Ishikawa (cell line): ENCODE results near the gene CCDC88A.

Source experiments
- CEBPB ChIP-seq: IDR thresholded peaks from 2 replicates; pipeline ENCODE4 v1.6.1; 2012
- CREB1 ChIP-seq: IDR thresholded peaks from 2 replicates; pipeline ENCODE4 v1.6.1; 2012; ENCODE audit warnings: low read depth
- EGR1 ChIP-seq: IDR thresholded peaks from 2 replicates; pipeline ENCODE4 v1.6.1; 2012
- EP300 ChIP-seq: IDR thresholded peaks from 2 replicates; pipeline ENCODE4 v1.6.1; 2012; ENCODE audit warnings: borderline replicate concordance
- FOXM1 ChIP-seq: IDR thresholded peaks from 2 replicates; pipeline ENCODE4 v1.6.1; 2012; ENCODE audit warnings: low read depth, borderline replicate concordance
- NFIC ChIP-seq: IDR thresholded peaks from 2 replicates; pipeline ENCODE4 v1.6.1; 2012
- RAD21 ChIP-seq: IDR thresholded peaks from 2 replicates; pipeline ENCODE4 v1.6.1; 2012; ENCODE audit warnings: low read depth
- TAF1 ChIP-seq: IDR thresholded peaks from 2 replicates; pipeline ENCODE4 v1.6.1; 2012; ENCODE audit warnings: low read depth, mild to moderate bottlenecking
- TCF12 ChIP-seq: IDR thresholded peaks from 2 replicates; pipeline ENCODE4 v1.6.1; 2012; ENCODE audit warnings: low read depth
- TEAD4 ChIP-seq: IDR thresholded peaks from 2 replicates; pipeline ENCODE4 v1.6.1; 2012
- YY1 ChIP-seq: IDR thresholded peaks from 2 replicates; pipeline ENCODE4 v1.6.1; 2012; ENCODE audit warnings: low read depth
- ZBTB7A ChIP-seq: IDR thresholded peaks from 2 replicates; pipeline ENCODE4 v1.6.1; 2012; ENCODE audit warnings: low read depth
- TF ChIP-seq, protein P1 (sequence below): IDR thresholded peaks from 2 replicates; pipeline ENCODE4 v1.6.1; 2012; ENCODE audit warnings: low read depth, mild to moderate bottlenecking
- TF ChIP-seq, protein P2 (sequence below): IDR thresholded peaks from 2 replicates; pipeline ENCODE4 v1.6.1; 2012
- TF ChIP-seq, protein P3 (sequence below): IDR thresholded peaks from 2 replicates; pipeline ENCODE4 v1.6.1; 2012

The CCDC88A gene

DNA sequence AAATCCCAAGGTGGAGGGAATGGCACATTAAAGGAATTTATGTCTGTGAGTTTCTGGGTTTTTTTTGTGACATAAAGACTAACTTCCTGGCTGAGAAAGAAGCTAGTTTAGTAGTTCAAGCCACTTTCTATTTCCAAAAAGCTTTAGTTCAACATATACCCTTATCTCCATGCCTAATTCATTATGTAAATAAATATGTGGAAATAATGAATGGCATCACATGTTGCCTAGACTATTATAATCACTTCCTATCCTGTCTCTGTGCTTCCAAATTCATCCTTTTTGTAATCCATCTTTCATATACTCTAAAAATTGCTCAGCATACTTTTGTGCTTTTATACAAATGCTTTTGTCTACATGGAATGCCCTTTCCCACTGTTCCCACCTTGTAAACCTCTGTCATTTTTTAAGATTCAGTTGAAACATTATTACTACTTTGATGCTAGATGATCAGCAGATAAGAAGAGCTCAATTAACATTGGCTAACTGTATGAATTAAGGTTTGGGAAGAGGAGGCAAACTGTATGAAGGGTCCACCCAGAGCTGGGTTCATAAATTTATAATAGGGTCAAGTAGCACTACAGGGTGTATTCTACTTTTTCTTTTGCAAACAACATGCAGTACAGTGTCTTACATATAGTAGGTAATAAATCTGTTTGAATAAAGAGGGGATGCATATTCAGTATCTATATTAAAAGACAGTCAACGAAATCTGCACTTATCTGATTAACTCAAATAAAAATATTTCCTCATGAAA is 88.9 kb downstream of the CCDC88A start:
- no peak for TF ChIP-seq TEAD4
- no peak for TF ChIP-seq RAD21
- no peak for TF ChIP-seq NFIC
- TF ChIP-seq TAF1, result no peak
- no peak for TF ChIP-seq YY1
- TF ChIP-seq, protein P1, sequence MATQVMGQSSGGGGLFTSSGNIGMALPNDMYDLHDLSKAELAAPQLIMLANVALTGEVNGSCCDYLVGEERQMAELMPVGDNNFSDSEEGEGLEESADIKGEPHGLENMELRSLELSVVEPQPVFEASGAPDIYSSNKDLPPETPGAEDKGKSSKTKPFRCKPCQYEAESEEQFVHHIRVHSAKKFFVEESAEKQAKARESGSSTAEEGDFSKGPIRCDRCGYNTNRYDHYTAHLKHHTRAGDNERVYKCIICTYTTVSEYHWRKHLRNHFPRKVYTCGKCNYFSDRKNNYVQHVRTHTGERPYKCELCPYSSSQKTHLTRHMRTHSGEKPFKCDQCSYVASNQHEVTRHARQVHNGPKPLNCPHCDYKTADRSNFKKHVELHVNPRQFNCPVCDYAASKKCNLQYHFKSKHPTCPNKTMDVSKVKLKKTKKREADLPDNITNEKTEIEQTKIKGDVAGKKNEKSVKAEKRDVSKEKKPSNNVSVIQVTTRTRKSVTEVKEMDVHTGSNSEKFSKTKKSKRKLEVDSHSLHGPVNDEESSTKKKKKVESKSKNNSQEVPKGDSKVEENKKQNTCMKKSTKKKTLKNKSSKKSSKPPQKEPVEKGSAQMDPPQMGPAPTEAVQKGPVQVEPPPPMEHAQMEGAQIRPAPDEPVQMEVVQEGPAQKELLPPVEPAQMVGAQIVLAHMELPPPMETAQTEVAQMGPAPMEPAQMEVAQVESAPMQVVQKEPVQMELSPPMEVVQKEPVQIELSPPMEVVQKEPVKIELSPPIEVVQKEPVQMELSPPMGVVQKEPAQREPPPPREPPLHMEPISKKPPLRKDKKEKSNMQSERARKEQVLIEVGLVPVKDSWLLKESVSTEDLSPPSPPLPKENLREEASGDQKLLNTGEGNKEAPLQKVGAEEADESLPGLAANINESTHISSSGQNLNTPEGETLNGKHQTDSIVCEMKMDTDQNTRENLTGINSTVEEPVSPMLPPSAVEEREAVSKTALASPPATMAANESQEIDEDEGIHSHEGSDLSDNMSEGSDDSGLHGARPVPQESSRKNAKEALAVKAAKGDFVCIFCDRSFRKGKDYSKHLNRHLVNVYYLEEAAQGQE, result no peak
- no peak for TF ChIP-seq TCF12
- TF ChIP-seq ZBTB7A, result no peak
- TF ChIP-seq EP300, result no peak
- TF ChIP-seq CREB1, result no peak
- TF ChIP-seq EGR1, result no peak
- no peak for TF ChIP-seq FOXM1
- no peak for TF ChIP-seq CEBPB

DNA sequence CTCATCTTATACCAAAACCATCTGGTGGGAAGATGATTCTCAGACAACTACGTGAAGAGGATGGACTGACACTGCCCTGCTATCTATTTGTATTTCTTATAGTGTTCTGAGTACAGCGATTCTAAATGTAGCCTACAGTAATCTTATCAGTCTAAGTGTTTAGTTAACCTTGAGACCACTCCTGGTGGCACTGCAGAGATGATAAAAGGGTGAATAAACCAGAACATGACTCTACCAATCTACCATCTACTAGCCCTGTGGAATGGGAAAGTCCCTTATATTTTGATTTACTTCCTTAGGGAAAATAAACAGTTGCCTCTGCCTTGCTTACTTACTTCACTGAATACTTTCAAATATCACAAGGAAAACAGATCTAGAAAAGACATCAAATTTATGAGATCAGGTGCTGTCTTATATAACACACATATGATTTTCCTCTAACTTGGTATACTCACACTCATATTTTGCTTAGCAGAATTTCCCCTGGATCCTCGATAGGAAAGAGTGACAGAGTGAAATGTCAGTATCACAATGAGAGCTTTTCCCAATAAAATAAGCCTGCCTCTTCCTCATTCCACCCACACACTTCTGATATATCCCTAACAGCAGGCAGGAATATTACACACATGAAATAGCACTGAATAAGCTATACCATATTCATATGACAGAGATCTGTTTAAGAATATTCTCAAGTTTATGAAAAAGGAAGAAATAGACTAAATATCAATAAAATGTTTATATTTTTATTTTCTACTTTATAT is 92.0 kb downstream of the CCDC88A start:
- TF ChIP-seq, protein P2, sequence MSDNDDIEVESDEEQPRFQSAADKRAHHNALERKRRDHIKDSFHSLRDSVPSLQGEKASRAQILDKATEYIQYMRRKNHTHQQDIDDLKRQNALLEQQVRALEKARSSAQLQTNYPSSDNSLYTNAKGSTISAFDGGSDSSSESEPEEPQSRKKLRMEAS, result no peak
- TF ChIP-seq ZBTB7A (no peak), TCF12 (no peak), TAF1 (no peak), FOXM1 (no peak), RAD21 (no peak), NFIC (no peak), EP300 (no peak), TEAD4 (no peak), YY1 (no peak), EGR1 (no peak)
- TF ChIP-seq, protein P3, sequence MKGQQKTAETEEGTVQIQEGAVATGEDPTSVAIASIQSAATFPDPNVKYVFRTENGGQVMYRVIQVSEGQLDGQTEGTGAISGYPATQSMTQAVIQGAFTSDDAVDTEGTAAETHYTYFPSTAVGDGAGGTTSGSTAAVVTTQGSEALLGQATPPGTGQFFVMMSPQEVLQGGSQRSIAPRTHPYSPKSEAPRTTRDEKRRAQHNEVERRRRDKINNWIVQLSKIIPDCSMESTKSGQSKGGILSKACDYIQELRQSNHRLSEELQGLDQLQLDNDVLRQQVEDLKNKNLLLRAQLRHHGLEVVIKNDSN, result no peak

DNA sequence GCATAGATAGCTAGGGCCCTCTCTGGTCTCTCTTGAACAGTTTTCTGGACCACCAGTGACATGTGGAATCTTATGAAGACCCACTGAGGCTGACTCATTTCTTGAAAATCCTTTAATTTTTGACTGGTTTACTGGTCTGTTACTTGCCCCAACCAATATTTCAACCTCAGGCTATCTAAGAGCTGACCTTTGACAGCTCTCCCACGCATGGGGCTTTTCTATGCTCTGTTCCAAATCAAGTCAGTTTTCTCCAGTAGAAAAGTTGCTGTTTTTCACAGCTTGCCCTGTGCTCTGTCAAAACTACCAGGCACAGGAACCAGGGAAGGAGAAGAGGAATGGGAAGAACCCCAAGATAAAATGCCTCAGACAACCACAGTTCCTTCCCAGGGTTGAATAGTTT is 104.7 kb downstream of the CCDC88A start:
- TF ChIP-seq TCF12 (no peak), EGR1 (no peak), FOXM1 (no peak), ZBTB7A (no peak), EP300 (no peak), TEAD4 (no peak), NFIC (no peak), CEBPB (no peak), CREB1 (no peak), RAD21 (no peak), YY1 (no peak), TAF1 (no peak)
- TF ChIP-seq, protein P1, result no peak
- TF ChIP-seq, protein P2, result no peak
- TF ChIP-seq, protein P3, result no peak

DNA sequence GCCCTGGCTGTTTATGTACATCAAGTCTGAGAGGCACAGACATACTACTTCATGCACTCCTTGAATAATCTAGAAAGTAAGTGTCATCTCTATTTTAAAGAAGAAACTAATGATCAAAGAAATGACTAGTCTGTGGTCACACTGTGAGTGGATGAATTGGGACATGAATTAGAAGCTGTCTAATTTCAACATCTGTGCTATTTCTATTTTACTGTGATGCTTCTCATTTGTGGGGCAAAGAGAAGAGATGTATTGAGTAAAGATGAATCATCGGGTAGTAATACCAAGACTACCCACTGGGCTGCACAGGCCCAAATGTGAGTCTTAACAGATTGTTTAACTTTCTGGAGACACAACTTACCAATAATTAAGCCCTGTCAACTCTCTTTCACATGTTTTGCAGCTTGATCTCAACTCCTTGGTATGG is 108.2 kb downstream of the CCDC88A start:
- no peak for TF ChIP-seq TAF1
- TF ChIP-seq YY1, result no peak
- TF ChIP-seq FOXM1, result no peak
- TF ChIP-seq TCF12, result no peak
- TF ChIP-seq CEBPB, result no peak
- TF ChIP-seq RAD21, result no peak
- TF ChIP-seq, protein P3, result no peak
- no peak for TF ChIP-seq EP300
- no peak for TF ChIP-seq ZBTB7A
- TF ChIP-seq NFIC, result no peak
- TF ChIP-seq, protein P1, result no peak
- no peak for TF ChIP-seq TEAD4
- no peak for TF ChIP-seq EGR1
- TF ChIP-seq, protein P2, result no peak
- no peak for TF ChIP-seq CREB1
